OCI-LY7 (cell line): ENCODE results near the gene ATP8B3. TPM values are rescaled to one million over a fixed set of nuclear protein-coding genes. Genes with fewer than 3 reads are reported as not detected.

ENCODE experiments used
- BruUV-seq: library from RNA; stranded (reverse); fragments of 400-500 nt; replicated peaks from 2 replicates; lab custom pipeline; 2021; lab: Mats Ljungman, UMichigan
- CTCF ChIA-PET: fragments of 300-600 bp; sonication (Branson Sonifier 250); formaldehyde crosslinking; loops from one replicate; lab custom pipeline; 2022; ENCODE audit warnings: antibody characterized with exemption; ENCODE audit not compliant: unreplicated experiment; lab: Charles Lee
- POLR2A ChIA-PET: fragments of 300-600 bp; sonication (Branson Sonifier 250); formaldehyde crosslinking; loops from one replicate; lab custom pipeline; 2022; ENCODE audit warnings: antibody characterized with exemption; lab: Charles Lee
- DNase-seq: peaks from one replicate; pipeline ENCODE4 v3.0.0-alpha.2; 2015; ENCODE audit warnings: low spot score
- H2AFZ ChIP-seq: fragments of 200-600 bp; sonication (generic), shearing (Covaris generic); 2 replicates; pipeline ENCODE4 v1.6.1; 2014; ENCODE audit warnings: mild to moderate bottlenecking, antibody characterized with exemption, low read length, moderate library complexity
- H3K27ac ChIP-seq: fragments of 200-600 bp; sonication (generic); 2 replicates; pipeline ENCODE4 v1.5.1; 2014; ENCODE audit warnings: mixed run types, low read depth, mild to moderate bottlenecking, moderate library complexity, low read length, inconsistent platforms; ENCODE audit not compliant: poor library complexity, severe bottlenecking
- H3K36me3 ChIP-seq: fragments of 200-600 bp; sonication (generic); 2 replicates; pipeline ENCODE4 v1.6.1; 2014; ENCODE audit warnings: mild to moderate bottlenecking, antibody characterized with exemption, low read length, moderate library complexity, mixed read lengths; ENCODE audit not compliant: insufficient read depth
- H3K4me1 ChIP-seq: fragments of 200-600 bp; sonication (generic); 2 replicates; pipeline ENCODE4 v1.5.1; 2014; ENCODE audit warnings: mild to moderate bottlenecking, low read length; ENCODE audit not compliant: insufficient read depth, poor library complexity, severe bottlenecking
- H3K4me2 ChIP-seq: fragments of 200-600 bp; sonication (generic); 2 replicates; pipeline ENCODE4 v1.6.1; 2014; ENCODE audit warnings: mild to moderate bottlenecking, low read length
- H3K4me3 ChIP-seq: fragments of 200-600 bp; sonication (generic); 2 replicates; pipeline ENCODE4 v1.5.1; 2014; ENCODE audit warnings: mild to moderate bottlenecking, low read depth, low read length; ENCODE audit not compliant: poor library complexity, severe bottlenecking
- H3K79me2 ChIP-seq: fragments of 200-600 bp; sonication (generic); 2 replicates; pipeline ENCODE4 v1.6.1; 2016; ENCODE audit warnings: low read depth, mild to moderate bottlenecking, low read length, moderate library complexity, mixed read lengths; ENCODE audit not compliant: insufficient read depth
- H3K9me2 ChIP-seq: fragments of 200-600 bp; sonication (generic); 2 replicates; pipeline ENCODE4 v1.6.1; 2016; ENCODE audit warnings: mild to moderate bottlenecking, low read length, mixed read lengths; ENCODE audit not compliant: insufficient read depth
- H3K9me3 ChIP-seq: fragments of 200-600 bp; sonication (generic); 2 replicates; pipeline ENCODE4 v1.6.1; 2014; ENCODE audit warnings: mild to moderate bottlenecking, mixed run types, low read length, mixed read lengths
- H4K20me1 ChIP-seq: fragments of 200-600 bp; sonication (generic); 2 replicates; pipeline ENCODE4 v1.6.1; 2014; ENCODE audit warnings: mild to moderate bottlenecking, antibody characterized with exemption, low read length, moderate library complexity, mixed read lengths; ENCODE audit not compliant: insufficient read depth
- CTCF ChIP-seq: fragments of 200-600 bp; sonication (generic); conservative IDR thresholded peaks from 2 replicates; pipeline ENCODE4 v1.5.1; 2014; ENCODE audit warnings: mild to moderate bottlenecking, antibody characterized with exemption, low read length, moderate library complexity, mixed read lengths
- EZH2phosphoT487 ChIP-seq: fragments of 200-600 bp; sonication (generic); IDR thresholded peaks from 2 replicates; pipeline ENCODE4 v1.6.1; 2018; ENCODE audit warnings: low read depth, borderline replicate concordance, mild to moderate bottlenecking, mixed run types, antibody characterized with exemption, low read length, moderate library complexity, mixed read lengths
- intact Hi-C: fragments of 100-400 bp; cut with micrococcal nuclease; formaldehyde crosslinking; loops from one replicate; pipeline ENCODE4 v1.10.0; 2022; ENCODE audit not compliant: unreplicated experiment
- total RNA-seq, 2 experiments: library from RNA; depleted of rRNA in 1 of 2; stranded (reverse); fragments of >200 nt in 1 of 2; shearing (Covaris generic) in 1 of 2; gene quantifications; 2 replicates each; pipeline ENCODE4 v1.2.3, GENCODE V29; 2014 to 2022

Gene ATP8B3
- total RNA-seq, 2 experiments from 2014 or later: 5.9 to 19.3 TPM

- H3K4me2 ChIP-seq: 0 out of 2 replicates have a peak overlapping the region, but pooled peaks have one; percentile 80
- H3K4me3 ChIP-seq: no peak overlapping the region
- H3K9me2 ChIP-seq: no peaks in the 10 kb centered on the region
- peaks cover 19% of the 10 kb centered on the region for H3K4me1 ChIP-seq
- BruUV-seq: no TSS peak
- H2AFZ ChIP-seq: no peak overlapping the region
- H3K27ac ChIP-seq: no peak overlapping the region
- peaks cover 17% of the 10 kb centered on the region for H4K20me1 ChIP-seq
- no peaks in the 10 kb centered on the region for H3K9me3 ChIP-seq
- DNase-seq: no peak
- intact Hi-C loops: no loop called here
- ChIA-PET CTCF (no interaction called here), POLR2A (no interaction called here)
- TF ChIP-seq EZH2phosphoT487 (no peak), CTCF (no peak)
- H3K79me2 ChIP-seq: peaks cover 69% of the 10 kb centered on the region
- peaks cover 22% of the 10 kb centered on the region; the same call in 1 of the 2 replicates for H3K36me3 ChIP-seq
These were observed 33.6 kb upstream of the ATP8B3 start for GRCh38 chr19:1845642-1846041.

GRCh38 chr19:1845125-1845515, 33.0 kb upstream of the ATP8B3 start:
- H3K36me3 ChIP-seq: peaks cover 22% of the 10 kb centered on the region; the same call in 1 of the 2 replicates
- H2AFZ ChIP-seq: no peak overlapping the region
- DNase-seq: no peak
- H3K9me2 ChIP-seq: no peaks in the 10 kb centered on the region
- no peak overlapping the region for H3K4me3 ChIP-seq
- peaks cover 17% of the 10 kb centered on the region for H4K20me1 ChIP-seq
- H3K27ac ChIP-seq: no peak overlapping the region
- H3K9me3 ChIP-seq: no peaks in the 10 kb centered on the region
- H3K4me2 ChIP-seq: no peak overlapping the region
- ChIA-PET POLR2A (no interaction called here), CTCF (no interaction called here)
- peaks cover 19% of the 10 kb centered on the region for H3K4me1 ChIP-seq
- BruUV-seq: no TSS peak
- intact Hi-C loops: no loop called here
- peaks cover 71% of the 10 kb centered on the region for H3K79me2 ChIP-seq
- no peak for TF ChIP-seq CTCF
- TF ChIP-seq EZH2phosphoT487: no peak

GRCh38 chr19:1844513-1845124, 32.5 kb upstream of the ATP8B3 start:
- H3K27ac ChIP-seq: no peak overlapping the region
- peaks cover 27% of the 10 kb centered on the region; the same call in 1 of the 2 replicates for H3K36me3 ChIP-seq
- no peak overlapping the region for H2AFZ ChIP-seq
- BruUV-seq: no TSS peak
- ChIA-PET POLR2A (no interaction called here), CTCF (no interaction called here)
- H3K79me2 ChIP-seq: peaks cover 75% of the 10 kb centered on the region
- H3K9me3 ChIP-seq: no peaks in the 10 kb centered on the region
- peaks cover 19% of the 10 kb centered on the region for H3K4me1 ChIP-seq
- peaks cover 13% of the 10 kb centered on the region for H4K20me1 ChIP-seq
- no peak overlapping the region for H3K4me2 ChIP-seq
- TF ChIP-seq CTCF (no peak), EZH2phosphoT487 (no peak)
- no peaks in the 10 kb centered on the region for H3K9me2 ChIP-seq
- intact Hi-C loops: no loop called here
- DNase-seq: no peak
- no peak overlapping the region for H3K4me3 ChIP-seq
